OCI-LY7 (cell line): ENCODE measurements around the gene EMD. TPM values are rescaled to one million over a fixed set of nuclear protein-coding genes. Genes with fewer than 3 reads are reported as not detected.

ENCODE experiments used
- BruUV-seq: library from RNA; stranded (reverse); fragments of 400-500 nt; replicated peaks from 2 replicates; lab custom pipeline; 2021; lab: Mats Ljungman, UMichigan
- CTCF ChIA-PET: fragments of 300-600 bp; sonication (Branson Sonifier 250); formaldehyde crosslinking; loops from one replicate; lab custom pipeline; 2022; ENCODE audit warnings: antibody characterized with exemption; ENCODE audit not compliant: unreplicated experiment; lab: Charles Lee
- POLR2A ChIA-PET: fragments of 300-600 bp; sonication (Branson Sonifier 250); formaldehyde crosslinking; loops from one replicate; lab custom pipeline; 2022; ENCODE audit warnings: antibody characterized with exemption; lab: Charles Lee
- DNase-seq: peaks from one replicate; pipeline ENCODE4 v3.0.0-alpha.2; 2015; ENCODE audit warnings: low spot score
- H2AFZ ChIP-seq: fragments of 200-600 bp; sonication (generic), shearing (Covaris generic); 2 replicates; pipeline ENCODE4 v1.6.1; 2014; ENCODE audit warnings: mild to moderate bottlenecking, antibody characterized with exemption, low read length, moderate library complexity
- H3K27ac ChIP-seq: fragments of 200-600 bp; sonication (generic); 2 replicates; pipeline ENCODE4 v1.5.1; 2014; ENCODE audit warnings: mixed run types, low read depth, mild to moderate bottlenecking, moderate library complexity, low read length, inconsistent platforms; ENCODE audit not compliant: poor library complexity, severe bottlenecking
- H3K36me3 ChIP-seq: fragments of 200-600 bp; sonication (generic); 2 replicates; pipeline ENCODE4 v1.6.1; 2014; ENCODE audit warnings: mild to moderate bottlenecking, antibody characterized with exemption, low read length, moderate library complexity, mixed read lengths; ENCODE audit not compliant: insufficient read depth
- H3K4me1 ChIP-seq: fragments of 200-600 bp; sonication (generic); 2 replicates; pipeline ENCODE4 v1.5.1; 2014; ENCODE audit warnings: mild to moderate bottlenecking, low read length; ENCODE audit not compliant: insufficient read depth, poor library complexity, severe bottlenecking
- H3K4me2 ChIP-seq: fragments of 200-600 bp; sonication (generic); 2 replicates; pipeline ENCODE4 v1.6.1; 2014; ENCODE audit warnings: mild to moderate bottlenecking, low read length
- H3K4me3 ChIP-seq: fragments of 200-600 bp; sonication (generic); 2 replicates; pipeline ENCODE4 v1.5.1; 2014; ENCODE audit warnings: mild to moderate bottlenecking, low read depth, low read length; ENCODE audit not compliant: poor library complexity, severe bottlenecking
- H3K79me2 ChIP-seq: fragments of 200-600 bp; sonication (generic); 2 replicates; pipeline ENCODE4 v1.6.1; 2016; ENCODE audit warnings: low read depth, mild to moderate bottlenecking, low read length, moderate library complexity, mixed read lengths; ENCODE audit not compliant: insufficient read depth
- H3K9me2 ChIP-seq: fragments of 200-600 bp; sonication (generic); 2 replicates; pipeline ENCODE4 v1.6.1; 2016; ENCODE audit warnings: mild to moderate bottlenecking, low read length, mixed read lengths; ENCODE audit not compliant: insufficient read depth
- H3K9me3 ChIP-seq: fragments of 200-600 bp; sonication (generic); 2 replicates; pipeline ENCODE4 v1.6.1; 2014; ENCODE audit warnings: mild to moderate bottlenecking, mixed run types, low read length, mixed read lengths
- H4K20me1 ChIP-seq: fragments of 200-600 bp; sonication (generic); 2 replicates; pipeline ENCODE4 v1.6.1; 2014; ENCODE audit warnings: mild to moderate bottlenecking, antibody characterized with exemption, low read length, moderate library complexity, mixed read lengths; ENCODE audit not compliant: insufficient read depth
- EZH2phosphoT487 ChIP-seq: fragments of 200-600 bp; sonication (generic); IDR thresholded peaks from 2 replicates; pipeline ENCODE4 v1.6.1; 2018; ENCODE audit warnings: low read depth, borderline replicate concordance, mild to moderate bottlenecking, mixed run types, antibody characterized with exemption, low read length, moderate library complexity, mixed read lengths
- intact Hi-C: fragments of 100-400 bp; cut with micrococcal nuclease; formaldehyde crosslinking; loops from one replicate; pipeline ENCODE4 v1.10.0; 2022; ENCODE audit not compliant: unreplicated experiment
- total RNA-seq, 2 experiments: library from RNA; depleted of rRNA in 1 of 2; stranded (reverse); fragments of >200 nt in 1 of 2; shearing (Covaris generic) in 1 of 2; gene quantifications; 2 replicates each; pipeline ENCODE4 v1.2.3, GENCODE V29; 2014 to 2022
- TF ChIP-seq, protein P1 (sequence below): fragments of 200-600 bp; sonication (generic); conservative IDR thresholded peaks from 2 replicates; pipeline ENCODE4 v1.5.1; 2014; ENCODE audit warnings: mild to moderate bottlenecking, antibody characterized with exemption, low read length, moderate library complexity, mixed read lengths

The EMD gene
- total RNA-seq, 2 experiments from 2014 or later, result 35.4 to 64.6 TPM

DNA sequence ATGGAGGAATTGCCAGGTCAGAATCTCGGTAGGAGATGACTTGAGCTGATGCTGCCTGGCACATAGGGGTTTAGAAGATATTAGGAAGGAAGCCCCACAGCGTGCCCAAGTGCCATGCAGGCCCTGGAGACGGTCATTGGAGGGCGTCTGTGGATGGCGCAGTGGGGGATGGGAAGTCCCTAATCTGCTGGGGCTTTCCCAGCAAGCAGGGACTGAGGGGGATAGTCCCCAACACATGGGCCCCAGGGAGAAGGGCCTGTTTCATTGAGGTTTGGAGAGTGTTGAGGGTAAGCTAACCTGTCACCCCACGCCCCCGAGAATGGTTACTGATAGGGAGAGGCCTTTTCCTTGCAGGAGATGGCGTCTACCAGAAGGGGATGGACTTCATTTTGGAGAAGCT is 40.1 kb downstream of the EMD start:
- ChIA-PET CTCF (no interaction called here), POLR2A (no interaction called here)
- no peak for TF ChIP-seq EZH2phosphoT487
- TF ChIP-seq, protein P1, sequence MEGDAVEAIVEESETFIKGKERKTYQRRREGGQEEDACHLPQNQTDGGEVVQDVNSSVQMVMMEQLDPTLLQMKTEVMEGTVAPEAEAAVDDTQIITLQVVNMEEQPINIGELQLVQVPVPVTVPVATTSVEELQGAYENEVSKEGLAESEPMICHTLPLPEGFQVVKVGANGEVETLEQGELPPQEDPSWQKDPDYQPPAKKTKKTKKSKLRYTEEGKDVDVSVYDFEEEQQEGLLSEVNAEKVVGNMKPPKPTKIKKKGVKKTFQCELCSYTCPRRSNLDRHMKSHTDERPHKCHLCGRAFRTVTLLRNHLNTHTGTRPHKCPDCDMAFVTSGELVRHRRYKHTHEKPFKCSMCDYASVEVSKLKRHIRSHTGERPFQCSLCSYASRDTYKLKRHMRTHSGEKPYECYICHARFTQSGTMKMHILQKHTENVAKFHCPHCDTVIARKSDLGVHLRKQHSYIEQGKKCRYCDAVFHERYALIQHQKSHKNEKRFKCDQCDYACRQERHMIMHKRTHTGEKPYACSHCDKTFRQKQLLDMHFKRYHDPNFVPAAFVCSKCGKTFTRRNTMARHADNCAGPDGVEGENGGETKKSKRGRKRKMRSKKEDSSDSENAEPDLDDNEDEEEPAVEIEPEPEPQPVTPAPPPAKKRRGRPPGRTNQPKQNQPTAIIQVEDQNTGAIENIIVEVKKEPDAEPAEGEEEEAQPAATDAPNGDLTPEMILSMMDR, result no peak
- Histone ChIP-seq H3K4me1 (no peaks in the 10 kb centered on the region), H3K9me2 (no peaks in the 10 kb centered on the region), H3K9me3 (no peaks in the 10 kb centered on the region), H3K4me3 (no peak overlapping the region), H3K27ac (no peak overlapping the region), H2AFZ (no peak overlapping the region), H3K79me2 (no peaks in the 10 kb centered on the region), H4K20me1 (no peaks in the 10 kb centered on the region), H3K36me3 (peaks cover 5% of the 10 kb centered on the region), H3K4me2 (no peak overlapping the region)
- intact Hi-C loops, result no loop called here
- DNase-seq, result no peak
- BruUV-seq, result no TSS peak

GRCh38 chrX:154419688-154420401 is 40.8 kb downstream of the EMD start:
- CTCF ChIA-PET, result no interaction called here
- BruUV-seq, result no TSS peak
- no peak overlapping the region for H3K27ac ChIP-seq
- H3K4me1 ChIP-seq, result no peaks in the 10 kb centered on the region
- DNase-seq, result no peak
- no peaks in the 10 kb centered on the region for H3K79me2 ChIP-seq
- H3K4me2 ChIP-seq, result no peak overlapping the region
- no peak overlapping the region for H2AFZ ChIP-seq
- intact Hi-C loops, result no loop called here
- no peaks in the 10 kb centered on the region for H3K9me2 ChIP-seq
- POLR2A ChIA-PET, result interaction anchor here (0.9 kb wide), 1 partner anchor 8 kb away, joined by 3 read pairs; no protein-coding TSS in a partner anchor
- H3K4me3 ChIP-seq, result no peak overlapping the region
- peaks cover 5% of the 10 kb centered on the region for H3K36me3 ChIP-seq
- no peaks in the 10 kb centered on the region for H3K9me3 ChIP-seq
- H4K20me1 ChIP-seq, result no peaks in the 10 kb centered on the region
- no peak for TF ChIP-seq EZH2phosphoT487
- TF ChIP-seq, protein P1, result no peak

GRCh38 chrX:154420402-154420756 is 41.3 kb downstream of the EMD start:
- H2AFZ ChIP-seq, result no peak overlapping the region
- no peaks in the 10 kb centered on the region for H3K4me1 ChIP-seq
- intact Hi-C loops, result no loop called here
- no peak for TF ChIP-seq EZH2phosphoT487
- TF ChIP-seq, protein P1, result no peak
- BruUV-seq, result no TSS peak
- H3K36me3 ChIP-seq, result peaks cover under 1% of the 10 kb centered on the region
- no peaks in the 10 kb centered on the region for H3K79me2 ChIP-seq
- DNase-seq, result no peak
- ChIA-PET CTCF (no interaction called here), POLR2A (interaction anchor here (0.9 kb wide), 1 partner anchor 8 kb away, joined by 3 read pairs; no protein-coding TSS in a partner anchor)
- H3K4me3 ChIP-seq, result no peak overlapping the region
- H3K4me2 ChIP-seq, result no peak overlapping the region
- H3K9me3 ChIP-seq, result no peaks in the 10 kb centered on the region
- no peaks in the 10 kb centered on the region for H3K9me2 ChIP-seq
- no peaks in the 10 kb centered on the region for H4K20me1 ChIP-seq
- H3K27ac ChIP-seq, result no peak overlapping the region
